ENCODE measurements around the gene KRTAP10-4.

DNA sequence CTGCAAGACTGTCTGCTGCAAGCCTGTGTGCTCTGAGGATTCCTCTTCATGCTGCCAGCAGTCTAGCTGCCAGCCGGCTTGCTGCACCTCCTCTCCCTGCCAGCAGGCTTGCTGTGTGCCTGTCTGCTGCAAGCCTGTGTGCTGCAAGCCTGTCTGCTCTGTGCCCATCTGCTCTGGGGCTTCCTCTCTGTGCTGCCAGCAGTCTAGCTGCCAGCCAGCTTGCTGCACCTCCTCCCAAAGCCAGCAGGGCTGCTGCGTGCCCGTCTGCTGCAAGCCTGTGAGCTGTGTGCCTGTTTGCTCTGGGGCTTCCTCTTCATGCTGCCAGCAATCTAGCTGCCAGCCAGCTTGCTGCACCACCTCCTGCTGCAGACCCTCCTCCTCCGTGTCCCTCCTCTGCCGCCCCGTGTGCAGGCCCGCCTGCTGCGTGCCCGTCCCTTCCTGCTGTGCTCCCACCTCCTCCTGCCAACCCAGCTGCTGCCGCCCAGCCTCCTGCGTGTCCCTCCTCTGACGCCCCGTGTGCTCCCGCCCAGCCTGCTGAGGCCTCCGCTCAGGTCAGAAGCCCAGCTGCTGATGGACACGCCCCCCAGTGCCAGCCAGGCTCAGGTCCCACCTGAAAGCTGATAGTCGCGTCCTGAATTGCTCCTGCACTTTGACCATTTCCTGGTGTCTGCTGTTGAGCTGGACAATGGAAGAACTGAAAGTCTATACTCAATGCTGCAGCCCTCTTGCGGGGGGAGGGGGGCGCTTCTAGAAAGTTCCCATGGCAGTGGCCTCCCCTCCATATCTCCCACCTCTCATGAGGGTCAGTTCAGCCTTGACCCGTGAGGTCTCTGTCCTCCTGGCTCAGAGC lies 1.2 kb downstream of the KRTAP10-4 start:
- TF ChIP-seq, protein P1, sequence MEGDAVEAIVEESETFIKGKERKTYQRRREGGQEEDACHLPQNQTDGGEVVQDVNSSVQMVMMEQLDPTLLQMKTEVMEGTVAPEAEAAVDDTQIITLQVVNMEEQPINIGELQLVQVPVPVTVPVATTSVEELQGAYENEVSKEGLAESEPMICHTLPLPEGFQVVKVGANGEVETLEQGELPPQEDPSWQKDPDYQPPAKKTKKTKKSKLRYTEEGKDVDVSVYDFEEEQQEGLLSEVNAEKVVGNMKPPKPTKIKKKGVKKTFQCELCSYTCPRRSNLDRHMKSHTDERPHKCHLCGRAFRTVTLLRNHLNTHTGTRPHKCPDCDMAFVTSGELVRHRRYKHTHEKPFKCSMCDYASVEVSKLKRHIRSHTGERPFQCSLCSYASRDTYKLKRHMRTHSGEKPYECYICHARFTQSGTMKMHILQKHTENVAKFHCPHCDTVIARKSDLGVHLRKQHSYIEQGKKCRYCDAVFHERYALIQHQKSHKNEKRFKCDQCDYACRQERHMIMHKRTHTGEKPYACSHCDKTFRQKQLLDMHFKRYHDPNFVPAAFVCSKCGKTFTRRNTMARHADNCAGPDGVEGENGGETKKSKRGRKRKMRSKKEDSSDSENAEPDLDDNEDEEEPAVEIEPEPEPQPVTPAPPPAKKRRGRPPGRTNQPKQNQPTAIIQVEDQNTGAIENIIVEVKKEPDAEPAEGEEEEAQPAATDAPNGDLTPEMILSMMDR (IDR thresholded peaks at IDR 0.05; ENCODE audit: low read depth, low read length, poor library complexity, severe bottlenecking), result no peak
- no peak for TF ChIP-seq EZH2phosphoT487 (IDR thresholded peaks at IDR 0.05; ENCODE audit: borderline replicate concordance, low read length)
